ENCODE data around the gene ERFL. TPM values are rescaled to one million over a fixed set of nuclear protein-coding genes. Genes with fewer than 3 reads are reported as not detected.
"Not testable (repeated sequence)": the region's sequence is repeated elsewhere in the genome, so short reads cannot be mapped to it uniquely, and the experiment has no call there.

Gene ERFL
- total RNA-seq, 1 donor from 2014 or later: 0.43 TPM

GRCh38 chr19:41940731-41941409, 12.6 kb upstream of the ERFL start:
- Histone ChIP-seq H3K4me3 (peak overlapping the region; percentile 46), H3K36me3 (no peaks in the 10 kb centered on the region), H3K27me3 (peaks cover 2% of the 10 kb centered on the region), H3K4me1 (peaks cover 3% of the 10 kb centered on the region), H3K9me3 (no peaks in the 10 kb centered on the region), H3K27ac (no peak overlapping the region)
- DNase-seq: no peak
- intact Hi-C loops (cut with DNase I): no loop called here
- TF ChIP-seq, protein P1, sequence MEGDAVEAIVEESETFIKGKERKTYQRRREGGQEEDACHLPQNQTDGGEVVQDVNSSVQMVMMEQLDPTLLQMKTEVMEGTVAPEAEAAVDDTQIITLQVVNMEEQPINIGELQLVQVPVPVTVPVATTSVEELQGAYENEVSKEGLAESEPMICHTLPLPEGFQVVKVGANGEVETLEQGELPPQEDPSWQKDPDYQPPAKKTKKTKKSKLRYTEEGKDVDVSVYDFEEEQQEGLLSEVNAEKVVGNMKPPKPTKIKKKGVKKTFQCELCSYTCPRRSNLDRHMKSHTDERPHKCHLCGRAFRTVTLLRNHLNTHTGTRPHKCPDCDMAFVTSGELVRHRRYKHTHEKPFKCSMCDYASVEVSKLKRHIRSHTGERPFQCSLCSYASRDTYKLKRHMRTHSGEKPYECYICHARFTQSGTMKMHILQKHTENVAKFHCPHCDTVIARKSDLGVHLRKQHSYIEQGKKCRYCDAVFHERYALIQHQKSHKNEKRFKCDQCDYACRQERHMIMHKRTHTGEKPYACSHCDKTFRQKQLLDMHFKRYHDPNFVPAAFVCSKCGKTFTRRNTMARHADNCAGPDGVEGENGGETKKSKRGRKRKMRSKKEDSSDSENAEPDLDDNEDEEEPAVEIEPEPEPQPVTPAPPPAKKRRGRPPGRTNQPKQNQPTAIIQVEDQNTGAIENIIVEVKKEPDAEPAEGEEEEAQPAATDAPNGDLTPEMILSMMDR (IDR thresholded peaks at IDR 0.05): no peak
- ATAC-seq: no peak

DNA sequence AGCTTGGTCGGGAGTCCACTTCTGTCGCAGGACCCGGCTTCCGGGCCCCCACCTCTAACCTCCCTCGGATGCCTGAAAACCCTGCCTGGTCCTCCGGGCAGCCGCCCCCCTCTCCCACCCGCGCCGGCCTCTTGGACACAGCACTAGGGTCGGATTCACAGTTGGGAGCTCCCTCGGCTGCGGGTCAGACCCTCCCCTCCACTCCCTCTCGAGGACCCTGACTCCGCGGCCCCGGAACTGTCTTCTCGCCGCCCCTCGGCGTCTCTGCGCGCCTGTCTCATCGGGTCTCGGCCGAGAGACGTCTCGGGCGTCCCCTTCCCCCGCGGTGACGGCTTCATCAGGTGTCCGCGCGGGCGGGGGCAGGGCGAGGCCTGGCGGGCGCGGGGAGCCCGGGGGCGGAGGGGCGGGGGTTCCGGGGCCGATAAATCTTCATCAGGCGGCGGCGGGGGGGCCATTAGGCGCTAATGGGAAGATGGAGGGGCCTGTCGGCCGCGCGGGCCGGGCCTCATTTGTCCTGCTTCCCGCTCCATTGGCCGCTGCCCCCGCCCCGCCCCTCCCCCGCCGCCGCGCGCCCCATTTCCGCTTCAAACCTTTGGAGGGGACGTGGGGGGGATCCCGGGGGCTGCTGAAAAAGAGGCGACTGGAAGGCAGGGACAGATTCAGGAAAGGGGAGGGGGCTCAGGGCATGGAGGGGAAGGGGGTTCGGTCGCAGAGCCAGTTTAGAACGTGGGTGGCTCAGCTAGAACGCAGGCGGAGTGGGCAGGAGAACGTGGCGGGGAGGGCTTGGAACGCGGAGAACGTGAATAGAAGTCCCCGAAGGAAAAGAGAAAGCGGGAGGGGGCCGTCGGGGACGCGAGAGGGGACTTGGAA, 11.8 kb upstream of the ERFL start:
- H3K27ac ChIP-seq: no peak overlapping the region
- TF ChIP-seq, protein P1 (IDR thresholded peaks at IDR 0.05): no peak
- DNase-seq (peak; percentile 75), ATAC-seq (peak; percentile 54)
- H3K36me3 ChIP-seq: no peaks in the 10 kb centered on the region
- peaks cover 10% of the 10 kb centered on the region for H3K27me3 ChIP-seq
- no peaks in the 10 kb centered on the region for H3K9me3 ChIP-seq
- intact Hi-C loops (cut with DNase I): loop anchor here (10.0 kb wide), 1 partner anchor 75 kb away; the partner anchor contains the start of gene RPS19
- H3K4me1 ChIP-seq: peaks cover 3% of the 10 kb centered on the region
- peak overlapping the region; percentile 46 for H3K4me3 ChIP-seq

- DNase-seq, H3K27ac ChIP-seq, H3K4me3 ChIP-seq, H3K4me1 ChIP-seq, ATAC-seq, H3K36me3 ChIP-seq, H3K9me3 ChIP-seq: not testable (repeated sequence)
- peaks cover 13% of the 10 kb centered on the region for H3K27me3 ChIP-seq
- intact Hi-C loops (cut with DNase I): loop anchor here (10.0 kb wide), 1 partner anchor 74 kb away; the partner anchor contains the start of gene RPS19
These were observed 11.0 kb upstream of the ERFL start for GRCh38 chr19:41939209-41939608.

DNA sequence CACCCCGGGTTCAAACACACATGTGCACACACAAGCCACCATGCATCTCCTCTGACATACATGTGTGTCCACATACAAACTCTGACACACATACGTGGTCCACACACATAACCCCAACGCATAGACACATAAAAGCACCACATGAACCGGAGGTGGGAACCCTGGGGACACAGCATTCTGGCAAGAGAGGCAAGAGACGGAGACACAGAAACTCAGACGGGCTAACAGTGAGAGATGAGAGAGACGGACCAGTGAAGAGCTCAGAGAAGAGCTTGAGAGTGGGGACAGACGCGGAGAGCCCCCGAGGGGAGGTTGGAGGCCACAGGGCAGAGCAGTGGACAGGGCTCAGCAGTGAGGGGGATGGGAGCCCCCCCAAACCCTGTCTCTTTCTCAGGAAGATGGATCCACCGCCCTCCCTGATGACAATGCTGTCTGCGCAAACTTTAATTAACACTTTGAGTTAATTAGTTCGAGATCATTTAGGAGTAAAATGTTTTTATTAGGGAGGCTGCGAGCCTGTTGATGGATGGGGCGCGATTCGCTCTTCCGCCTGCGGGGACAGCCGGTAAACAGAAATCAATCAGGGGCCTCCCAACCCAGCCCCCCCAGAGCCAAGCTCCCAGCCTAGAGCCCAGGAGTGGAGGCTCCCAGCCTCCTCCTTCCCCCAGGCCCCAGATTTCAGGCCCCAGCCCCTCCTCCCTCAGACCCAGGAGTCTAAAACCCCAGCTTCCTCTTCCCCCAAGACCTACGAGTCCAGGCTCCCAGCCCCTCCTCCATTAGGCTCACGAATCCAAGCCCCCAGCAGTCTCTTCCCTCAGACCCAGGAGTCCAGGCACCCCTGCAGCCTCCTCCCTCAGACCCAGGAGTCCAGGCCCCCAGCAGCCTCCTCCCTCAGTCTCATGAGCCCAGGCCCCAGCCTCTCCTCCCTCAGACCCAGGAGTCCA, 9.5 kb upstream of the ERFL start:
- intact Hi-C loops (cut with DNase I): loop anchor here (10.0 kb wide), 1 partner anchor 73 kb away; the partner anchor contains the start of gene RPS19

DNA sequence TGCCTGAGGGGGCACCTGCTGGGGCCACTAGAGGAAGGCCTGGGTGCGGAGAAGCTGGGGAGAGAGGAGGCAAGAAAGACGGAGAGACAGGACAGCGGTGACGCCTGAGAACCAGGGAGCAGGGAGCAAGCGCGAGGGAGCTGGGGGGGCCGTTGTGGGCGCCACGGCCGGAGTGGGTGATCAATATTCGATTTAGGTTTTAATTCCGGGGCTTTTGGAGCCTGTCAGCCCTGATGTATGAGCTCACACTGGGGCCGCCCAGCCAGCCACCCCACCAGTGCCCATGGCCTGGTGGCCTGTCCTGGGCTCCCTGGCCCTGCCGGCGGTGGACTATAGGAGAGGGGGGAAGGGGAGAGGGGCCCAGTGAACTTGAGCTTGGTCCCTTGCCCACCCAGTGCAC, 8.7 kb upstream of the ERFL start:
- TF ChIP-seq, protein P1 (IDR thresholded peaks at IDR 0.05): no peak
- Histone ChIP-seq H3K27ac (no peak overlapping the region), H3K4me1 (peaks cover 3% of the 10 kb centered on the region), H3K27me3 (peaks cover 24% of the 10 kb centered on the region), H3K9me3 (no peaks in the 10 kb centered on the region), H3K4me3 (no peak overlapping the region), H3K36me3 (no peaks in the 10 kb centered on the region)
- DNase-seq (no peak), ATAC-seq (no peak)
- intact Hi-C loops (cut with DNase I): loop anchor here (10.0 kb wide), 1 partner anchor 72 kb away; the partner anchor contains the start of gene RPS19

More for the DNA sequence above, 9.5 kb upstream of the ERFL start:
- DNase-seq (no peak), ATAC-seq (no peak)
- no peaks in the 10 kb centered on the region for H3K9me3 ChIP-seq
- H3K36me3 ChIP-seq: no peaks in the 10 kb centered on the region
- TF ChIP-seq, protein P1 (IDR thresholded peaks at IDR 0.05): no peak
- H3K27ac ChIP-seq: no peak overlapping the region
- H3K4me3 ChIP-seq: no peak overlapping the region
- peaks cover 3% of the 10 kb centered on the region for H3K4me1 ChIP-seq
- peaks cover 15% of the 10 kb centered on the region for H3K27me3 ChIP-seq

Data from upper lobe of right lung (tissue), 1 donor.